ENCODE data around the gene STAG2.
"Not testable (repeated sequence)": the region's sequence is repeated elsewhere in the genome, so short reads cannot be mapped to it uniquely, and the experiment has no call there.

STAG2 gene

DNA sequence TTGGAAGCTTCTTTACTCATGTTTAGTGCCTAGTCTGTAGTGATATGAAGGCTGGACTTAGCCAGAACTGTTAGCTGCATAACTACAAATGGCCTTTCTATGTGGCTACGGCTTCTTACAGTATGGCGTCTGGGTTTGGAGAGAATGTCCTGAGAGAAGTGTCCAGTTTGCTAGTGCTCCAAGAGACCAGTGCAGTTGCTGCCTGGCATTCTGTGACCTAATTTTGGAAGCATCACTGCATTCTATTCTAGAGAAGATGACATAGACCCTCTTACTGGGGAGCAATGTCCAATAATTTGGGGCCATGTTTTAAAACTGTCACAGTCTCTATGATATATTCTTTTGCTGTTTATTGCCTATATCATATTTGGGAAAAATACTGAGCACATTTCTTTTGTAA is 74.2 kb downstream of the STAG2 start:
- DNase-seq (ENCODE audit: low read depth in 2 of 2) = no peak

DNA sequence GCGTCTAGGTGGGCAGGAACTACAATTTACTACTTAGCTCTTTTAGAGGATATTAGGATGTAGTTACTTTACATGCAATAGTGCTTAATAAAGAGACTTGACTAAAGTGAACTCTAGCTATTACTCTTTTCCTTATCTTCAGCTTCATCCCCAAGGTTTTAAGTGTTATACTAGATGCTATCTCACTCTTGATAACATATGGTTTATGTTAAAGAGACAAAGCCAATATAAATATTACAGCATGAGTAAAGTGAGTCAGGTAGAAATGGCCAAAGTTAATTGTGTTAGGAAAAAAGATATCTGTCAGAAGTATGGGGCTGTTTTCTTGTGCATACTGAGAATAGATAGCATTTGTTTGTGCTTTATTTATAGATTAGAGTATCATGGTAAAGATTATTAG is 80.5 kb downstream of the STAG2 start:
- DNase-seq (ENCODE audit: low read depth in 2 of 2) = no peak

DNA sequence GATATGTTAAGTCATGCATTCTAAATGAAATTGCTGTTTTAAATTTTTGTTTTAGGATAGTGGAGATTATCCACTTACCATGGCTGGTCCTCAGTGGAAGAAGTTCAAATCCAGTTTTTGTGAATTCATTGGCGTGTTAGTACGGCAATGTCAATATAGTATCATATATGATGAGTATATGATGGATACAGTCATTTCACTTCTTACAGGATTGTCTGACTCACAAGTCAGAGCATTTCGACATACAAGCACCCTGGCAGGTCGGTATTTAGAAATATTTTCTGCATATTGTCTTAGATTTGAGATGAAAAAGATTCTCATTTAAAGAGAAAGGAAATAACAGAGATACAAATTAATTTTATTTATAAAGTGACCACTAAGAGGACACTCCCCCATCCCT is 83.6 kb downstream of the STAG2 start:
- no peak for DNase-seq (ENCODE audit: low read depth in 2 of 2)

DNA sequence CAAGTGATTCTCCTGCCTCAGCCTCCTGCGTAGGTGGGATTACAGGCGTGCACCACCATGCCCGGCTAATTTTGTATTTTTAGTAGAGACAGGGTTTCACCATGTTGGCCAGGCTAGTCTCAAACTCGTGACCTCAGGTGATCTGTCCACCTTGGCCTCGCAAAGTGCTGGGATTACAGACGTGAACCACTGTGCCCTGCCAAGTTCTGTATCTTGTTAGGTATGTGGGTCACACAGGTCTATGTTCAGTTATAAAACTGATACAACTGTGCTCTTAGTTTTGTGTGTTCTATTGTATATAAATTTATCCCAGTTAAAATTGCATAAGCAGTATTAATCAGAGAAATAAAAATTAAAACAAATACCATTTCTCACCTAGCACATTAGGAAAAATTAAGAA is 122.9 kb downstream of the STAG2 start:
- DNase-seq (ENCODE audit: low read depth in 2 of 2) = not testable (repeated sequence)

DNA sequence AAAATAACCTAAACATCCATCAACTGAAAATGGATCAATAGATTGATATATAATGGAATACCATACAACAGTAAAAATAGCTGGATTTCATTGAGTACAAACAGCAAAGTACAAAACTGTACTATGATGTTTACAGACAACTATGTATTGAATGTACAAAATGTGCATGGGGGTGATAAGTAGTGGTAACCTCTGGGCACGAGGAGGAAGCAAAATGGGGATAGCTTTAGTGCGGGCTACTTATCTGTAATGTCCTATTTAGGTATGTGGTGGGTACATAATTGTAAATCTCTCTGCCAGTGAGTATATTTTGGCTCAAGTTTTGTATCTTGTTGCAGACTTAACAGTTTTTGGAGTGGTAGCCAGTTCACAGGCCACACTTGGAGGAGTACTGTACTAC is 123.6 kb downstream of the STAG2 start:
- no peak for DNase-seq (ENCODE audit: low read depth in 2 of 2)

DNA sequence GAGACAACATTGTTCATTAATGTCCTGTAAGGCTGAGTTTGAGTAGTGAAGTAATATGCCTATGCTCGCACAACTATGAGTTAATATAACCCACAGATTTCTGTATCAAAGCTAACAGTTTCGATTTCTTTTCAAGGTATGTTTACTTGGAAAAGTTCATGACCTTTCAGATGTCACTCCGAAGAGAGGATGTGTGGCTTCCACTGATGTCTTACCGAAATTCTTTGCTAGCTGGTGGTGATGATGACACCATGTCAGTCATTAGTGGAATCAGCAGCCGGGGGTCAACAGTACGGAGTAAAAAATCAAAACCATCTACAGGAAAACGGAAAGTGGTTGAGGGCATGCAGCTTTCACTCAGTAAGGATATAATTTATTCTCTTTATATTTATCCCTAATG is 124.9 kb downstream of the STAG2 start:
- DNase-seq (ENCODE audit: low read depth in 2 of 2) = no peak

DNA sequence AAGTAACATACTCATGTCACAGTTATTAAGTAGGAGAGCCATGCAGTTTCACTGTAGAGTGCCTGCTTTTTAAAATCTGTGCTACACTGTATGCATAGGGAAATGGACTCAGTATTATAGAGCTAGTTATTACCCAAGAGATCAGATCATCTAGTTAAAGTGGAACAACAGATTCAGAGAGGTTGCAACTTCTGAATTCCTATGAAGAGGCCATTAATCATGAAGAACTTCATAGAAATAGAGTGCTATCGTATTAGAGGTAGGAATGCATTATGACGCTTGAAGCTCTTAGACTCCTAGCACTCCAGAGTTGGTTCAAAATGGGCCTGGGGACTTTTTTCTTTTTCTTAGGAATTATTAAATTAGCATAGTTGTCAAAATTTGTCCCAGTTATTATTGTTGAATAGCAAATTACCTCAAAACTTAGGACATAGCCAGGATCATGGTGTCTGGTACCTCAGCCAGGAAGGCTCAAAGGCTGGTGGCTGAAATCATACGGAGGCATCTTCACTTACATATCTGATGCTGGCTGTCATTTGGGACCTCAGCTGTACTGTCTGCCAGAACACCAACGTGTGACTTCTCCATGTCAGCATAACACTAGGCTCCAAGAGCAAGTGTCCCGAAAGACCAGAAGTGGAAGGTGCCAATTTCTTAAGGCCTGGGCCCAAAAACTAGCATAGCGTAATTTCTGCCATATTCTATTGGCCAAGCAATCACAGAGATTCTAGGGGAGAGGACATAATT is 125.7 kb downstream of the STAG2 start:
- DNase-seq (ENCODE audit: low read depth in 2 of 2) = no peak

DNA sequence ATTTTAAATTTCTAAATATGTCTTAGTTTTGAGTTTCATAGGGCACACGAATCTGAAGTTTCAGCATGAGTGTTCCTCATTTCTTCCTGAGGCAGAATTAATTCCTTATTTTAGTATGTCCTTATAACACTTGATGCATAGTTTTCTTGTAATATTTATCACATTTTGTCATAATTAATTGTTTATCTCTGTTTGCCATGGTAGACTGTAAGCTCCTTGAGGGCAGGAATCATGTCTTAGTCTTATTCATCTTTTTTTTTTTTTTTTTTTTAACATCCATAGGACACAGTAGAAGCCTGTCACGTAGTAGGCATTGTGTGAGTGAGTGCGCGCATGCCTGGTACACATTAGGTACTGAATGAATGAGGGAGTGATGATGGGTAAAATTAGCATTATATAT is 131.7 kb downstream of the STAG2 start:
- DNase-seq (ENCODE audit: low read depth in 2 of 2) = no peak

DNA sequence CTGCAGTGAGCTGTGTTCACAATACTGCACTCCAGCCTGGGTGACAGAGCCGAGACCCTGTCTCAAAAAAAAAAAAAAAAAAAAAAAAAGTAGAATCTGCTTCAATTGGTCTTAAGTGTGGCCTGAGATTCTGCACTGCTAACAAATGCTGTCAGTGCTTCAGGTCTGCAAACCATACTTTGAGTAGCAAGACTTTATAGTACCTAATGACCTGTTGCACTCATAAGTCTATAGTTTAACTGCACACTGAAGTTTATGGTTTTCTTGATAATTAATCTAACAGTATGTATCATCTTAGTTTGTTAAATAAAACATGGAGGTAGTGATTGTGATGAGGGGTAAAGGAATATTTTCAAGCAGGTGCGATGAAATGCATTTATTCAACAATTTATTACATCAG is 135.6 kb downstream of the STAG2 start:
- no peak for DNase-seq (ENCODE audit: low read depth in 2 of 2)

DNA sequence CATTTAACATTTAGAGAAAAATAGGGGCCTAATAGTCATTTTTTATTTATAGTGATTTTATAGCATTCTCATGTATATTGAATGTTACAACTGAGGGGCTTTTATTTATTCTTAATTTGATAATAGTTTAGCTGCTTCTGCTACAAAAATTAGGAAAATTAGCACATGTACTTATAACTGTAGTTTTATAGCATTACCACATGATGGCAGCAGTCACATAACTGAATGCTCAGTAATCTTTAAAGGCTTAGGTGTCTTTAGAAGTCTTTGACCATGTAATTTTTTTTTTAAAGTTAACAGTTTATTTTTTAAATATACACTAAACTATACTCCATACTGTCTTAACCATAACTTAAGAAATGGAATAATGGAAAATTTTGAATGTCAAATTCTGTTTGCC is 136.6 kb downstream of the STAG2 start:
- no peak for DNase-seq (ENCODE audit: low read depth in 2 of 2)

DNA sequence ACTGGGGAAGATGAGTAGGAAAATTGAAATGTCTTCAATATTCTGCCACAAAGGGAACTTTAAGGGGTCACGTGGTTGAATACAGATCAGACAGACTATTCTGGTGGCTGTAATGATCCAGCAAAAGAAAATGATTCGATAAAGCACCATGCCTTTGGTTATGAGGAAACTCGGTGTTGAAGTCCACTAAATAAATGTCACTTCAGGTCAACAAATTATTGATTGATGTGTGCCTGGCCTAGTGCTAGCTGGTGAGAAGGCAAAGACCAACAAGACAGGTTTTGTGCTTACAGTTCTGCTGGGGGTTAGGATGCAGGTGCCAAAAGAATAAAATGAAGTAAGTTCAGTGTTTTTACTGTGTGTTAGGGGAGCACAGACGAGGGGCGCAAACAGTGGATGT is 142.5 kb downstream of the STAG2 start:
- DNase-seq (ENCODE audit: low read depth in 2 of 2) = no peak

DNA sequence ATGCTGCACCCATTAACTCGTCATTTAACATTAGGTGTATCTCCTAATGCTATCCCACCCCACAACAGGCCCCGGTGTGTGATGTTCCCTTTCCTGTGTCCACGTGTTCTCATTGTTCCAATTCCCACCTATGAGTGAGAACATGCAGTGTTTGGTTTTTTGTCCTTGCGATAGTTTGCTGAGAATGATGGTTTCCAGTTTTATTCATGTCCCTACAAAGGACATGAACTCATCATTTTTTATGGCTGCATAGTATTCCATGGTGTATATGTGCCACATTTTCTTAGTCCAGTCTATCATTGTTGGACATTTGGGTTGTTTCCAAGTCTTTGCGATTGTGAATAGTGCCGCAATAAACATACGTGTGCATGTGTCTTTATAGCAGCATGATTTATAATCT is 143.0 kb downstream of the STAG2 start:
- not testable (repeated sequence) for DNase-seq (ENCODE audit: low read depth in 2 of 2)

DNA sequence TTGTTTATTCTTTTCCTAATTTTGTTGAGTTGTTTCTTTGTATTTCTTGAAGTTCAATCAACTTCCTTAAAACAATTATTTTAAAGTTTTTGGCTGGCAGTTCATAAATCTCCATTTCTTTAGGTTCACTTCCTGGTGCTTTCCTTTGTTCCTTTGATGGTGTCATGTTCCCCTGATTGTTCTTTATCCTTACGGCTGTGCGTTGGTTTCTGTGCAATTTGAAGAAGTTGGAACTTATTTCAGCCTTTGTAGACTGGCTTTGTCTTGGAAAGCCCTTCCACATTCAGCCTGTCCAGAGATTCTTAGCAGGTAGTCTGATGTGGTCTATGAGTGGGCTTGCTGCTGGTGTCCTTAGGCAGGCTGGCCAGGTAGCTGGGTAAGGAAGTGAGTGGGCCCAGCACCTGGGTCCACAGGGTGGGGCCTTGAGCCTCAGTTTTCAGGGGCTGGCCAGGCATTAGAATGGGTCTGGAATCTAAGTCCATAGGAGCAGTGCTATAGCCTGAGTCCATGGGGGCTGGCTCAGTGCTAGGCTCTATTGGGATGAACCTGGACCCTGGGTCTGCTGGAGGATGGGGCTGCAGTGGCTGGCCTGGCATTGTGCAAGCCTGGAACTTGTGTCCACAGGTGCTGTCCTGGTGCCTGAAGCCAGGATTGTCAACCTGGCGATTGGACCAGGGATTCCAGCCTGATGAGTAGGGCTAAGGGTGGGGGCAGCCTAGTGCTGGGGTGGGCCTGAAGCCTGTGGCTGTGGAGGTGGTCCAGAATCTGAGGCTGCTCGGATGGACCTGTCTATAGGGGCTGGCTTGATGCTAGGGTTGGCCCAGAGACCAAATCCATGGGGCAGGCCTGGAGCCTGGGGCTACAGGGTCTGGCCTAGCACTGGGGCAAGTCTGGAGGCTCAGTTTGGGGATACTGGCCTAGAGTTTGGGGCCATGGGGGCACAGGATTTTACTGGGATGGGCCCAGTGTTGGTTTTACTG is 152.4 kb downstream of the STAG2 start:
- no peak for DNase-seq (ENCODE audit: low read depth in 2 of 2)

DNA sequence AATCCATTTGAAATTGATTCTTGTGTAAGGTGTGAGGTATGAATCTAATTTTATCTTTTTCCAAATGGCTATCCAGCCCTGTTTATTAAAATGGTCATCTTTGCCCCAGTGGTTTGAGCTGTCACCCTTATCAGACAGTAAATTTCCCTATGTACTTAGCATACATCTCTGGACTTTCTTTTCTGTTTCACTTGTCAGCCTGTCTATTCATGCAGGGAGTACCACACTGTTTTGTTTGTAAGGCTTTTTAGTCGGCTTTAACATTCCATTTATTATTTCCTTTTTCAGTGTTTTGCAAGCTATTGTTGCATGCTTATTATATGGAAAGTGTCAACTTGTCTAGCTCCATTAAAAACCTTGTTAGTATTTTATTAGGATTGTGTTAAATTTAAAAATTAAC is 155.8 kb downstream of the STAG2 start:
- DNase-seq (ENCODE audit: low read depth in 2 of 2) = no peak

DNA sequence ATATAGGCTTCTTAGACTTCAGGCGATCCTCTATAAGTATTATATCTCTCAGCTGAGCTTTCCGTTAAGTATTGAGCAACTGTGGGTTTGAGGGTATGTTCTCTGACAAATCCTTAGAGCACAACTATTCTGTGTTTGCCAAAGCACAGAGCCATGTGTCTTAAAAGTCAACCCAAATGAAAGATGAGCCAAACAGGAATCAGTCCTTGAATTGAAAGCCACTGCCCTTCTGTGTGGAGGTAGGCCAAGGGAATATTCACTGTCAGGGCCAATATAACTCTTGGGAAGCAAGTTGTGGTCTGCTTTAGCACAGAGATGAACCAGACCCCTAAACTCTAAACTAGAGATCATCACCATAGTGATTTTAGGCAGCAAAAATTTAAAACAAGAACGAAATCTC is 164.0 kb downstream of the STAG2 start:
- no peak for DNase-seq (ENCODE audit: low read depth in 2 of 2)

DNA sequence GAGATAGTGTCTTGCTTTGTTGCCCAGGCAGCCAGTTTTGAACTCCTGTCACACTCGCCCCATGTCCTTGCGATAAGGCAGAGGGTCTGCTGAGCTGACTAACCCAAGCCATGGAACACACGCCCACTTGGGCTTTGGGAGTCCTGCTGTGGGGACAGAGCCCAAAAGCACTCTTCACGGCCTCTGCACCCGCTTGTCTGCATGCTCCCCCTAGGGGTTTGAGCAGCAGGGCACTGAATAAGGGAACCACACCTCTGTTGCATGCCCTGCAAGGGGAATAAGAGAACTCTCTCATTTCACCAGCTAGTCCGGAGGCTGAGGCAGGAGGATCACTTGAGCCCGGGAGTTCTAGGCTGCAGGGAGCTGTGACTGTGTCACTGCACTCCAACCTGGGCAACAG is 166.0 kb downstream of the STAG2 start:
- DNase-seq (ENCODE audit: low read depth in 2 of 2) = no peak

DNA sequence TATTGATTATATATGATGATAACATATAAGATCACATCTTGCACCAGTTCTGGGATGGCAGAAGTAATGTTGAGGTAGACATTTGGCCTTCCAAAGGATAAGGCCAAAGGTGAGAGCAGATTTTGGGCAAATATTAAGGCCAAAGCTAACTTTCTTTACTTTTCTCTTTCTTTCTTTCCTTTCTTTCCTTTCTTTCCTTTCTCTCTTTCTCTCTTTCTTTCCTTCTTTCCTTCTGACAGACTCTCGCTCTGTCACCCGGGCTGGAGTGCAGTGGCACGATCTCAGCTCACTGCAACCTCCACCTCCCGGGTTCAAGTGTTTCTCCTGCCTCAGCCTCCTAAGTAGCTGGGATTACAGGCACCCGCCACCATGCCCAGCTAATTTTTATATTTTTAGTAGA is 170.9 kb downstream of the STAG2 start:
- DNase-seq (ENCODE audit: low read depth in 2 of 2) = not testable (repeated sequence)

DNA sequence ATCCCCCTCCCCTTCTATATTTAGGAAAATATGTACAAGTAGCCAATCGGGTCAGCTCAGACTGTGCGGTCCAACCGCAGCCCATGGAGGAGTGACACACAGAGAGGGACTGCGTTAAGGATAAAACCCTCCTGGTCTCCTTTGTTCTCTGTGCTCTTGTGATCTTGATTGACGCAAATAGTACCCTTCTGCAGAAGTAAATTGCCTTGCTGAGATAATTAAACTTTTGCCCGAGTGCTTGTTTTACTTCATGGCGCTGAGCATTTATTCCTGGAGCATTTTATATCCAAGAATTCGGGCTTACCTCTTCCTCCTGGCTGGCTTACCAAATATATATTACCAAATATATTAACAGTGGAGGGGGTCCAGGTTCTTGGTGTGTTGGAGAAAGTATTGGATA is 184.2 kb downstream of the STAG2 start:
- no peak for DNase-seq (ENCODE audit: low read depth in 2 of 2)

DNA sequence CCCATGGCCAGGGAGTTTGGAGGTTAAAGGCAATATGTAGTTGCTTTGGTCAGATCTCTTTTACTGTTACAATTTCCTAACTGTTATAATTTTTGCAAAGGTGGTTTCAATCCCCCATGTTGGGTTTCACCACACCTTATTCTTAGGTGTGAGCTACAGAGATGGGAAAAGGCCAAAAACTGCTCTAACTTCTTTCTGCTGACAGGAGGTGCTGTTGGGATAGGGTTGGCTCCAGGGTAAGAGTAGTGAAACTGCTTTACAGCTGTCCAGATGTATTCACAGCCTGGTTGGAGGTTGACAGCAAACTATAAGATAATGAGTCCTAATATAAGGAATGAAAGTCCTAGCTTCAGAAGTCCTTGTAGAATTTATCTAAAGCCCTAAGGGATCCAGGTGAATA is 189.7 kb downstream of the STAG2 start:
- no peak for DNase-seq (ENCODE audit: low read depth in 2 of 2)

Measured in stimulated activated CD8-positive, alpha-beta memory T cell treated with anti-CD3 and anti-CD28 coated beads, Interleukin-2, amount 100 ng/mL, for 1 hour (primary cell).